B cell (primary cell): ENCODE data around the gene OSBPL5. TPM values are rescaled to one million over a fixed set of nuclear protein-coding genes. Genes with fewer than 3 reads are reported as not detected.

Experiments used
- ATAC-seq: fragments of 200-7000 bp; cut with Tn5 transposase; one replicate; pipeline ENCODE4 v1.10.0; 2021; ENCODE audit warnings: low read depth, mild to moderate bottlenecking, moderate number of reproducible peaks, moderate library complexity
- CTCF ChIA-PET: fragments of 350-600 bp; sonication (Branson Sonifier 250); formaldehyde crosslinking; loops from one replicate; lab custom pipeline; 2021; ENCODE audit warnings: antibody characterized with exemption, inconsistent platforms; lab: Charles Lee
- POLR2A ChIA-PET: fragments of 350-600 bp; sonication (Branson Sonifier 250); formaldehyde crosslinking; loops from one replicate; lab custom pipeline; 2021; ENCODE audit warnings: antibody characterized with exemption; lab: Charles Lee
- DNase-seq: peaks from one replicate; pipeline ENCODE4 v3.0.0; 2013
- H2AFZ ChIP-seq: 2 replicates; pipeline ENCODE4 v1.6.1; 2012; ENCODE audit warnings: mild to moderate bottlenecking, low read depth, low read length; ENCODE audit not compliant: insufficient read depth, poor library complexity, severe bottlenecking
- H3K27ac ChIP-seq, 2 donors: 1 replicate in 1 of 2; 2 replicates in 1 of 2; pipeline ENCODE4 v1.5.1; 2012 to 2013; ENCODE audit warnings: low read length in 2 of 2, mild to moderate bottlenecking in 2 of 2, moderate library complexity in 1 of 2
- H3K27me3 ChIP-seq, 4 experiments: fragments of 200-600 bp in 1 of 4; sonication (generic) in 1 of 4; replicated peaks in 1 of 4; 1 replicate in 2 of 4; 2 replicates in 2 of 4; pipeline versions ENCODE4 v1.6.1 to v1.7.0; 2013 to 2016; ENCODE audit warnings: low read length in 3 of 4, mild to moderate bottlenecking in 2 of 4, mixed read lengths in 1 of 4, moderate library complexity in 1 of 4; ENCODE audit not compliant: insufficient read depth in 4 of 4, control insufficient read depth in 3 of 4; ENCODE audit errors: control extremely low read depth in 1 of 4
- H3K36me3 ChIP-seq, 2 experiments: replicated peaks in 1 of 2; 1 replicate in 1 of 2; 2 replicates in 1 of 2; pipeline versions ENCODE4 v1.6.1 to v1.7.1; 2013; ENCODE audit warnings: low read length in 1 of 2; ENCODE audit not compliant: insufficient read depth in 2 of 2, control insufficient read depth in 1 of 2; ENCODE audit errors: control extremely low read depth in 1 of 2, extremely low read depth in 1 of 2
- H3K4me1 ChIP-seq, 2 donors: fragments of 200-600 bp in 1 of 2; sonication (generic) in 1 of 2; 1 replicate in 1 of 2; 2 replicates in 1 of 2; pipeline versions ENCODE4 v1.5.1 to v1.6.1; 2013 to 2017; ENCODE audit warnings: low read length in 2 of 2; ENCODE audit not compliant: control insufficient read depth in 2 of 2, insufficient read depth in 2 of 2
- H3K4me2 ChIP-seq: replicated peaks from 2 replicates; pipeline ENCODE3; 2012; ENCODE audit warnings: mild to moderate bottlenecking, low read depth, low read length; ENCODE audit not compliant: poor library complexity, severe bottlenecking
- H3K4me3 ChIP-seq, 5 experiments: fragments of 200-600 bp in 1 of 5; sonication (generic) in 1 of 5; 1 replicate in 3 of 5; 2 replicates in 2 of 5; pipeline versions ENCODE4 v1.5.1 to v1.7.0; 2011 to 2016; ENCODE audit warnings: low read length in 4 of 5, mild to moderate bottlenecking in 4 of 5, low read depth in 2 of 5, control low read depth in 1 of 5, moderate library complexity in 1 of 5; ENCODE audit not compliant: insufficient read depth in 1 of 5; ENCODE audit errors: control extremely low read depth in 1 of 5, extremely low read depth in 1 of 5
- H3K79me2 ChIP-seq: fragments of 200-600 bp; sonication (generic); one replicate; pipeline ENCODE4 v1.6.0; 2016; ENCODE audit warnings: low read length; ENCODE audit not compliant: control insufficient read depth, insufficient read depth
- H3K9ac ChIP-seq: fragments of 200-600 bp; sonication (generic); 2 replicates; pipeline ENCODE4 v1.6.1; 2017; ENCODE audit warnings: mild to moderate bottlenecking, low read length, moderate library complexity
- H3K9me3 ChIP-seq, 3 donors: one replicate each; pipeline versions ENCODE4 v1.6.1 to v1.7.1; 2013; ENCODE audit warnings: low read length in 2 of 3; ENCODE audit not compliant: control insufficient read depth in 2 of 3, insufficient read depth in 1 of 3; ENCODE audit errors: control extremely low read depth in 1 of 3
- H4K20me1 ChIP-seq: 2 replicates; pipeline ENCODE4 v1.6.0; 2012; ENCODE audit warnings: mild to moderate bottlenecking, low read length; ENCODE audit not compliant: insufficient read depth, control insufficient read depth, poor library complexity, severe bottlenecking
- H3K27ac Mint-ChIP-seq: one replicate; pipeline ENCODE4 v1.8.0; 2021; ENCODE audit warnings: mixed read lengths
- H3K27me3 Mint-ChIP-seq: one replicate; pipeline ENCODE4 v1.8.0; 2021; ENCODE audit warnings: mixed read lengths
- H3K4me1 Mint-ChIP-seq: one replicate; pipeline ENCODE4 v1.8.0; 2021; ENCODE audit warnings: mixed read lengths
- H3K4me3 Mint-ChIP-seq: one replicate; pipeline ENCODE4 v1.8.0; 2021; ENCODE audit warnings: mixed read lengths
- H3K9me3 Mint-ChIP-seq: one replicate; pipeline ENCODE4 v1.8.0; 2022; ENCODE audit warnings: mixed read lengths; ENCODE audit not compliant: insufficient read depth
- CTCF ChIP-seq: fragments of 200-600 bp; IDR thresholded peaks from one replicate; pipeline ENCODE4 v1.8.0; 2022; ENCODE audit warnings: antibody characterized with exemption, mild to moderate bottlenecking
- EZH2 ChIP-seq: IDR thresholded peaks from 2 replicates; pipeline ENCODE4 v1.6.1; 2012; ENCODE audit warnings: borderline replicate concordance, low read depth, mild to moderate bottlenecking, moderate library complexity, low read length; ENCODE audit not compliant: insufficient read depth, poor library complexity, severe bottlenecking
- WGBS: methylation state at CpG from one replicate; pipeline ENCODE4 v1.1.5; 2013; ENCODE audit warnings: missing lambda C conversion rate; ENCODE audit not compliant: insufficient coverage; 5-methylcytosine and 5-hydroxymethylcytosine counted together
- intact Hi-C: fragments of 100-400 bp; cut with micrococcal nuclease; formaldehyde crosslinking; loops from one replicate; pipeline ENCODE4 v1.10.0; 2022
- polyA plus RNA-seq: library from polyadenylated mRNA; depleted of rRNA; stranded (reverse); fragments of >200 nt; gene quantifications from 2 replicates; pipeline ENCODE4 v1.2.3, GENCODE V29; 2012
- total RNA-seq, 2 donors: library from RNA; stranded (reverse); fragments of 120-200 nt in 1 of 2; gene quantifications; 1 replicate in 1 of 2; 2 replicates in 1 of 2; pipeline versions ENCODE4 v1.2.3 to v1.2.4, GENCODE V29; 2013 to 2022

The OSBPL5 gene
- total and polyA plus RNA-seq, 2 donors (not counting 1 experiment from before 2014, with no cell fraction given), result 0.15 to 1.2 TPM

- POLR2A ChIA-PET, result no interaction called here
- H3K4me3 ChIP-seq, result no peak overlapping the region
- no peaks in the 10 kb centered on the region for H3K27me3 ChIP-seq
- no peaks in the 10 kb centered on the region for H4K20me1 ChIP-seq
- ATAC-seq (no peak), DNase-seq (no peak)
- 96% methylated on average over 14 of the region's 14 CpGs for WGBS
- H2AFZ ChIP-seq, result no peak overlapping the region
- CTCF ChIA-PET, result no interaction called here
- no peaks in the 10 kb centered on the region for H3K4me1 Mint-ChIP-seq
- no peak overlapping the region for H3K27ac ChIP-seq
- H3K9ac ChIP-seq, result no peak overlapping the region
- no peaks in the 10 kb centered on the region for H3K36me3 ChIP-seq
- H3K27me3 Mint-ChIP-seq, result peaks cover 3% of the 10 kb centered on the region
- no peaks in the 10 kb centered on the region for H3K79me2 ChIP-seq
- no peaks in the 10 kb centered on the region for H3K9me3 Mint-ChIP-seq
- no peak overlapping the region for H3K27ac Mint-ChIP-seq
- intact Hi-C loops, result no loop called here
- TF ChIP-seq CTCF (no peak), EZH2 (no peak)
- H3K4me2 ChIP-seq, result no peak overlapping the region
- no peaks in the 10 kb centered on the region for H3K4me1 ChIP-seq
- no peaks in the 10 kb centered on the region for H3K9me3 ChIP-seq
- no peak overlapping the region for H3K4me3 Mint-ChIP-seq
These were observed 14.4 kb downstream of the OSBPL5 start for GRCh38 chr11:3150726-3151125.

GRCh38 chr11:3149852-3150188 lies 15.3 kb downstream of the OSBPL5 start:
- Histone ChIP-seq H4K20me1 (no peaks in the 10 kb centered on the region), H3K9me3 (no peaks in the 10 kb centered on the region), H3K79me2 (no peaks in the 10 kb centered on the region), H3K4me3 (no peak overlapping the region), H3K4me2 (no peak overlapping the region), H3K27me3 (no peaks in the 10 kb centered on the region), H3K36me3 (no peaks in the 10 kb centered on the region), H2AFZ (no peak overlapping the region), H3K9ac (no peak overlapping the region), H3K4me1 (no peaks in the 10 kb centered on the region), H3K27ac (no peak overlapping the region)
- DNase-seq (no peak), ATAC-seq (no peak)
- POLR2A ChIA-PET, result no interaction called here
- 80% methylated on average over 4 of the region's 4 CpGs for WGBS
- Mint-ChIP-seq H3K27me3 (peaks cover 3% of the 10 kb centered on the region), H3K27ac (no peak overlapping the region), H3K4me3 (no peak overlapping the region), H3K4me1 (no peaks in the 10 kb centered on the region), H3K9me3 (no peaks in the 10 kb centered on the region)
- intact Hi-C loops, result no loop called here
- CTCF ChIA-PET, result no interaction called here
- TF ChIP-seq EZH2 (no peak), CTCF (no peak)
